K562 (cell line): Measurements from ENCODE around the gene PHF12. TPM values are rescaled to one million over a fixed set of nuclear protein-coding genes. Genes with fewer than 3 reads are reported as not detected.
A peak's percentile ranks its signal among the peaks of the same experiment; 100 is the strongest.

Source experiments
- ADNP ChIP-seq: fragments of 200-800 bp; sonication (Bioruptor generic); IDR thresholded peaks from 2 replicates; pipeline ENCODE4 v1.6.1; 2016; ENCODE audit warnings: missing genetic modification characterization, missing compliant biosample characterization
- BRD9 ChIP-seq: fragments of 450-650 bp; IDR thresholded peaks from 2 replicates; pipeline ENCODE4 v1.6.1; 2018; ENCODE audit warnings: low read depth; ENCODE audit not compliant: partially characterized antibody
- FOXP1 ChIP-seq: sonication (generic); formaldehyde crosslinking; IDR thresholded peaks from 2 replicates; pipeline ENCODE4 v1.8.0; 2022; ENCODE audit warnings: mild to moderate bottlenecking, missing genetic modification reagents
- PTBP1 ChIP-seq: fragments of 200-400 bp; formaldehyde crosslinking; IDR thresholded peaks from 2 replicates; pipeline ENCODE4 v1.6.1; 2017; ENCODE audit warnings: low read depth, low read length
- SIRT6 ChIP-seq: IDR thresholded peaks from one replicate; pipeline ENCODE4 v1.6.1; 2012; ENCODE audit warnings: low read depth, mild to moderate bottlenecking, control low read depth, inconsistent platforms, low read length, moderate library complexity
- THRAP3 ChIP-seq: fragments of 450-650 bp; IDR thresholded peaks from 2 replicates; pipeline ENCODE4 v1.6.1; 2016; ENCODE audit warnings: mild to moderate bottlenecking, inconsistent platforms, borderline replicate concordance
- ZNF311 ChIP-seq: fragments of 250-450 bp; sonication (Bioruptor Pico); IDR thresholded peaks from 2 replicates; pipeline ENCODE4 v1.4.0; 2020; ENCODE audit warnings: mild to moderate bottlenecking, moderate library complexity
- ZNF609 ChIP-seq: sonication (generic); formaldehyde crosslinking; IDR thresholded peaks from 2 replicates; pipeline ENCODE4 v1.8.1; 2023; ENCODE audit warnings: missing genetic modification reagents, mild to moderate bottlenecking, borderline replicate concordance
- ZNF699 ChIP-seq: fragments of 250-450 bp; sonication (Bioruptor Pico); IDR thresholded peaks from 2 replicates; pipeline ENCODE4 v1.8.0; 2021; ENCODE audit warnings: mild to moderate bottlenecking, moderate library complexity; ENCODE audit not compliant: insufficient replicate concordance
- polyA plus RNA-seq, 8 experiments: library from polyadenylated mRNA; depleted of rRNA in 4 of 8; stranded (reverse) in 5 of 8; unstranded in 3 of 8; fragments of >200 nt; fragmentation: Nextera tagmentation in 2 of 8; fragmentation: Illumina TruSeq in 1 of 8; extraction: Ambion mirVana in 2 of 8; extraction: Trizol in 1 of 8; gene quantifications; 2 replicates each; pipeline versions ENCODE4 v1.2.1 to v1.2.3, GENCODE V29; 2011 to 2014; ENCODE audit warnings: inconsistent platforms in 1 of 8, missing spikeins in 1 of 8
- total RNA-seq, 7 experiments: library from RNA; depleted of rRNA in 6 of 7; stranded (reverse); fragments of >200 nt in 6 of 7; fragmentation: Illumina TruSeq in 2 of 7; extraction: Trizol in 2 of 7; gene quantifications; 2 replicates each; pipeline versions ENCODE4 v1.2.1 to v1.2.3, GENCODE V29; 2011 to 2021; ENCODE audit warnings: low replicate concordance in 1 of 7
- TF ChIP-seq, protein P1 (sequence below): fragments of 250-450 bp; sonication (Bioruptor Pico); IDR thresholded peaks from 2 replicates; pipeline ENCODE4 v1.9.0; 2021; ENCODE audit warnings: mild to moderate bottlenecking, inconsistent platforms
- TF ChIP-seq, protein P2 (sequence below), 2 experiments: fragments of 450-650 bp; IDR thresholded peaks; 2 replicates each; pipeline ENCODE4 v1.6.1; 2016
- TF ChIP-seq, protein P3 (sequence below): fragments of 250-450 bp; sonication (Bioruptor Pico); IDR thresholded peaks from 2 replicates; pipeline ENCODE4 v1.4.0; 2020

The PHF12 gene
- total and polyA plus RNA-seq, 9 of the 15 experiments (the other 6 are each of a cell fraction or from before 2014, with no cell fraction given): 0.82 to 31.3 (median 13.5) TPM

DNA sequence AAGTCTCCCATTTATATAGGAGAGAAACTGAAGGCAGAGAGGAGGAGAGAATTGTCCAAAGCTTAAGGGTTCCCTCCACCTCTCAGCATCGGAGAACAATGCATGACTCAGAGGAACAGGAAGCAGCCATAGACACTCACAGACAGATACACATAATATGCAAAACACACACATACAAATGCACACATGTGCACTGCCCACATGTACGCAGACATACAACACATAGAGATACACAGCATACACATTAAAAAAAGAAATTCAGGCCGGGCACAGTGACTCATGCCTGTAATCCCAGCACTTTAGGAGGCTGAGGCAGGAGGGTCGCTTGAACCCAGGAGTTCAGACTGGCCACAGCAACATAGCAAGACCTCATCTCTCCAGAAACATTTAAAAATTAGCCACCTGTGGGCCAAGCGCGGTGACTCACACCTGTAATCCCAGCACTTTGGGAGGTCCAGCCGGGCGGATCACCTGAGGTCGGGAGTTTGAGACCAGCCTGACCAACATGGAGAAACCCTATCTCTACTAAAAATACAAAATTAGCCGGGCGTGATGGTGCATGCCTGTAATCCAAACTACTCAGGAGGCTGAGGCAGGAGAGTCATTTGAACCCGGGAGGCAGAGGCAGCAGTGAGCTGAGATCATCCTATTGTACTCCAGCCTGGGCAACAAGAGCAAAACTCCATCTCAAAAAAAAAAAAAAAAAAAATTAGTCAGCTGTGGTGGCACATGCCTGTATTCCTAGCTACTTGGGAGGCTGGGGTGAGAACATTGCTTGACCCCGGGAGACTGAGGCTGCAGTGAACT lies 85.2 kb downstream of the PHF12 start (continued):
- TF ChIP-seq, protein P1, sequence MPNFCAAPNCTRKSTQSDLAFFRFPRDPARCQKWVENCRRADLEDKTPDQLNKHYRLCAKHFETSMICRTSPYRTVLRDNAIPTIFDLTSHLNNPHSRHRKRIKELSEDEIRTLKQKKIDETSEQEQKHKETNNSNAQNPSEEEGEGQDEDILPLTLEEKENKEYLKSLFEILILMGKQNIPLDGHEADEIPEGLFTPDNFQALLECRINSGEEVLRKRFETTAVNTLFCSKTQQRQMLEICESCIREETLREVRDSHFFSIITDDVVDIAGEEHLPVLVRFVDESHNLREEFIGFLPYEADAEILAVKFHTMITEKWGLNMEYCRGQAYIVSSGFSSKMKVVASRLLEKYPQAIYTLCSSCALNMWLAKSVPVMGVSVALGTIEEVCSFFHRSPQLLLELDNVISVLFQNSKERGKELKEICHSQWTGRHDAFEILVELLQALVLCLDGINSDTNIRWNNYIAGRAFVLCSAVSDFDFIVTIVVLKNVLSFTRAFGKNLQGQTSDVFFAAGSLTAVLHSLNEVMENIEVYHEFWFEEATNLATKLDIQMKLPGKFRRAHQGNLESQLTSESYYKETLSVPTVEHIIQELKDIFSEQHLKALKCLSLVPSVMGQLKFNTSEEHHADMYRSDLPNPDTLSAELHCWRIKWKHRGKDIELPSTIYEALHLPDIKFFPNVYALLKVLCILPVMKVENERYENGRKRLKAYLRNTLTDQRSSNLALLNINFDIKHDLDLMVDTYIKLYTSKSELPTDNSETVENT (CRISPR knock-in tag): no peak
- TF ChIP-seq, protein P2, sequence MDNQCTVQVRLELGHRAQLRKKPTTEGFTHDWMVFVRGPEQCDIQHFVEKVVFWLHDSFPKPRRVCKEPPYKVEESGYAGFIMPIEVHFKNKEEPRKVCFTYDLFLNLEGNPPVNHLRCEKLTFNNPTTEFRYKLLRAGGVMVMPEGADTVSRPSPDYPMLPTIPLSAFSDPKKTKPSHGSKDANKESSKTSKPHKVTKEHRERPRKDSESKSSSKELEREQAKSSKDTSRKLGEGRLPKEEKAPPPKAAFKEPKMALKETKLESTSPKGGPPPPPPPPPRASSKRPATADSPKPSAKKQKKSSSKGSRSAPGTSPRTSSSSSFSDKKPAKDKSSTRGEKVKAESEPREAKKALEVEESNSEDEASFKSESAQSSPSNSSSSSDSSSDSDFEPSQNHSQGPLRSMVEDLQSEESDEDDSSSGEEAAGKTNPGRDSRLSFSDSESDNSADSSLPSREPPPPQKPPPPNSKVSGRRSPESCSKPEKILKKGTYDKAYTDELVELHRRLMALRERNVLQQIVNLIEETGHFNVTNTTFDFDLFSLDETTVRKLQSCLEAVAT (IDR thresholded peaks at IDR 0.05): 0 out of 4 replicates have a peak, but pooled peaks of 1 of the 2 experiments have one; percentile 40
- no peak for TF ChIP-seq THRAP3
- no peak for TF ChIP-seq FOXP1 (CRISPR knock-in tag)
- no peak; the same call in 1 of the 2 replicates for TF ChIP-seq ZNF311 (CRISPR knock-in tag)
- no peak for TF ChIP-seq ZNF699 (CRISPR knock-in tag)
- TF ChIP-seq PTBP1: no peak
- TF ChIP-seq, protein P3, sequence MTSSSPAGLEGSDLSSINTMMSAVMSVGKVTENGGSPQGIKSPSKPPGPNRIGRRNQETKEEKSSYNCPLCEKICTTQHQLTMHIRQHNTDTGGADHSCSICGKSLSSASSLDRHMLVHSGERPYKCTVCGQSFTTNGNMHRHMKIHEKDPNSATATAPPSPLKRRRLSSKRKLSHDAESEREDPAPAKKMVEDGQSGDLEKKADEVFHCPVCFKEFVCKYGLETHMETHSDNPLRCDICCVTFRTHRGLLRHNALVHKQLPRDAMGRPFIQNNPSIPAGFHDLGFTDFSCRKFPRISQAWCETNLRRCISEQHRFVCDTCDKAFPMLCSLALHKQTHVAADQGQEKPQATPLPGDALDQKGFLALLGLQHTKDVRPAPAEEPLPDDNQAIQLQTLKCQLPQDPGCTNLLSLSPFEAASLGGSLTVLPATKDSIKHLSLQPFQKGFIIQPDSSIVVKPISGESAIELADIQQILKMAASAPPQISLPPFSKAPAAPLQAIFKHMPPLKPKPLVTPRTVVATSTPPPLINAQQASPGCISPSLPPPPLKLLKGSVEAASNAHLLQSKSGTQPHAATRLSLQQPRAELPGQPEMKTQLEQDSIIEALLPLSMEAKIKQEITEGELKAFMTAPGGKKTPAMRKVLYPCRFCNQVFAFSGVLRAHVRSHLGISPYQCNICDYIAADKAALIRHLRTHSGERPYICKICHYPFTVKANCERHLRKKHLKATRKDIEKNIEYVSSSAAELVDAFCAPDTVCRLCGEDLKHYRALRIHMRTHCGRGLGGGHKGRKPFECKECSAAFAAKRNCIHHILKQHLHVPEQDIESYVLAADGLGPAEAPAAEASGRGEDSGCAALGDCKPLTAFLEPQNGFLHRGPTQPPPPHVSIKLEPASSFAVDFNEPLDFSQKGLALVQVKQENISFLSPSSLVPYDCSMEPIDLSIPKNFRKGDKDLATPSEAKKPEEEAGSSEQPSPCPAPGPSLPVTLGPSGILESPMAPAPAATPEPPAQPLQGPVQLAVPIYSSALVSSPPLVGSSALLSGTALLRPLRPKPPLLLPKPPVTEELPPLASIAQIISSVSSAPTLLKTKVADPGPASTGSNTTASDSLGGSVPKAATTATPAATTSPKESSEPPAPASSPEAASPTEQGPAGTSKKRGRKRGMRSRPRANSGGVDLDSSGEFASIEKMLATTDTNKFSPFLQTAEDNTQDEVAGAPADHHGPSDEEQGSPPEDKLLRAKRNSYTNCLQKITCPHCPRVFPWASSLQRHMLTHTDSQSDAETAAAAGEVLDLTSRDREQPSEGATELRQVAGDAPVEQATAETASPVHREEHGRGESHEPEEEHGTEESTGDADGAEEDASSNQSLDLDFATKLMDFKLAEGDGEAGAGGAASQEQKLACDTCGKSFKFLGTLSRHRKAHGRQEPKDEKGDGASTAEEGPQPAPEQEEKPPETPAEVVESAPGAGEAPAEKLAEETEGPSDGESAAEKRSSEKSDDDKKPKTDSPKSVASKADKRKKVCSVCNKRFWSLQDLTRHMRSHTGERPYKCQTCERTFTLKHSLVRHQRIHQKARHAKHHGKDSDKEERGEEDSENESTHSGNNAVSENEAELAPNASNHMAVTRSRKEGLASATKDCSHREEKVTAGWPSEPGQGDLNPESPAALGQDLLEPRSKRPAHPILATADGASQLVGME: no peak
- no peak for TF ChIP-seq ZNF609
- peak; percentile 30; the same call in 1 of the 2 replicates for TF ChIP-seq ADNP (tag)
- no peak for TF ChIP-seq SIRT6
- no peak for TF ChIP-seq BRD9
